Suppressor macrophage (primary cell): ENCODE data around the gene PSMA6.
"Not testable (repeated sequence)": the region's sequence is repeated elsewhere in the genome, so short reads cannot be mapped to it uniquely, and the experiment has no call there.

Experiments used
- DNase-seq, 4 experiments: peaks; one replicate each; pipeline ENCODE4 v3.0.0-alpha.2; 2020 to 2022

Gene PSMA6

DNA sequence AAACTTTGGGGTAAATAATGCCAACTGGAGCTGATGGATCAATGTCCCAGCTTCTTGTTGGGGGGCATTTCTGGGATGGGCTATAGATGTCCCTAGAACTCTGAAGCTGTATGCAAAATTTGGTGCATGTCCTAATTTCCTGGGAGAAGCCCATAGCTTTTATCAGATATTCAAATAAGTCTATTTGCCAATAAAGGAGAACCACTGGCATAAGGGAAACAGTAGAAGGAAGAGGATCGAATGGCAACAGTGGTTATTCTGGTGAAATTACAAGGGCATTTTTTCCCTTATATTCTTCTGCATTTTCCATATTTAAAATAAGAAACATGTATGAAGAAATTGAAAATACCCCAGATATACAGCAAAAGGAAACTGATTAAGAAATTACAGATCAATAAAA is 34.2 kb downstream of the PSMA6 start:
- DNase-seq: no peak

DNA sequence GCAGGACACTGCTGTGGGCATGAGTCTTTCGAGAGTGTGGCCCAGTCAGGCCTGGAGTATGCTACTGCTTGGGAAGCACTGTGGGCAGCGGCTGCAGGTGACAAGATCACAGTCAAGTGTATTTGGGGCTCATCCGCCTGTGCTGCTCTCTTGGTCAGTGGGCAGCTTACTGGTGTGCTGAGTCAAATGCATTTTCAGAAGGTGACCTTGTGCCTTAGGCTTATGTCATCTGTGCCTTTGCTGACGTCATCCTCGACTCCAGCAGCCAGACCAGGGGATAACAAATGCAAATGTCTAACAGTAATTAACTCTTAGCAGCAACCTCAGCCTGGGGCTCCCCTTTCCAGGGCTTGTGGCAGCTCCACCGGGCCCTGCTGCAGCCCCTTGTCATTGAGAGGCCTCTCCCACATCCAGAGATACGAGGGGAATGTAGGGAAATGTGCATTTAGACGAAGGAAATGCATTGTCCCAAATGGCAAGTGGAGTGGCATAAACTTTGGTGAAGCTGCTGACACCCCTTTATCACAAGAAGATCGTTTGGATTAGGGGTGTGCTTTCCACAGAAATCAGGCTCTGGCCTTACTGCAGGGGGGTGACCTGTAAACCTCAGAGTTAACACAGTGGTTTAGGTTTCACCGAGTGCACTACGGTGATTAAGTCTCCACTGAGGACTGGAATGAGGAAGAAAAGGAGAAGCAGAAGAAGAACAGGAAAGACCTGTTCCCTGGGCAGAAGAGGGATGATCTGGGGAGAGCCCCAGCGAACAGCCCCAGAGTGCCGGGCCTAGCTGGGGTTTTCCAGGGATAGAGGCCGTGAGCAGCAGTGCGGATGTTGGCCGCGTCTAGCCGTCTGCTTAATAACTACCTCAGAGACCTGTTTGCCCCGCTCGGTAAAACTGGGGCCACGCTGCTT is 39.7 kb downstream of the PSMA6 start:
- DNase-seq: peak; percentile 68 to 82 (median 75)

DNA sequence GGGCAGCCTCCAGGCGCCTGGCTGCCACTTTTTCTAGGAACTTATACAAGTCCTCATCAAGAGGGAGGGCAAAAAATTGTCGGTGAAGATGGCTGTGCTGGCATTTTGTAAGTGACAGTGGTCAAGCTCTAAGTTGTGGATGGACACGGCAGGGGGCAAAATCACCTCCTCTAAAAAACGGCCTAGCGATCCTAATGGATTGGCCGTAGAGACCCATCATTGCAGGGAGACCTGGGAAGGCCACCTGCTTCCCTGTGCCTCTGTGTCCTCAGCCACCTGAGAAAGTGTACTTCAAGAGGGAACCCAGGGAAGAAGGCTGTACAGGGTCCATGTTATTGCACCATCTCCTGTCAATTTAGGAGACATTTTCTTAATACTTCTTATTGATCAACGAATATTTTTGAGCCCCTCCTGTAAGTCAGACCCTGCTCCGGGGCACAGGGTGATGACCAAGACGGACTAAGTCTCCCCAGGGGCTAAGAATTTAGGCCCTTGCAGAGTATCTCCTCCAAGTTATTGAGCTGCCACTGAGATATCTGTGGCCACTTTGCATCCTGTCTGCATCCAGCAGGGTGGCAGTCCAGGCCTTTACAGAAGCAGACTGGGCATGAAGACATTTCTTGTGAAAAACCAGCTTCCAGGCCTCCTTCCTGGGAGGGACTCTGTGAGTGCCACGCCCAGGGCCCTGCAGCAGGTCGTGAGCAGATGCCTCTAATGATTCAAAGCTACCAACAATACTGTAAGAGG is 40.5 kb downstream of the PSMA6 start:
- peak; percentile 62 to 79 (median 76) for DNase-seq

DNA sequence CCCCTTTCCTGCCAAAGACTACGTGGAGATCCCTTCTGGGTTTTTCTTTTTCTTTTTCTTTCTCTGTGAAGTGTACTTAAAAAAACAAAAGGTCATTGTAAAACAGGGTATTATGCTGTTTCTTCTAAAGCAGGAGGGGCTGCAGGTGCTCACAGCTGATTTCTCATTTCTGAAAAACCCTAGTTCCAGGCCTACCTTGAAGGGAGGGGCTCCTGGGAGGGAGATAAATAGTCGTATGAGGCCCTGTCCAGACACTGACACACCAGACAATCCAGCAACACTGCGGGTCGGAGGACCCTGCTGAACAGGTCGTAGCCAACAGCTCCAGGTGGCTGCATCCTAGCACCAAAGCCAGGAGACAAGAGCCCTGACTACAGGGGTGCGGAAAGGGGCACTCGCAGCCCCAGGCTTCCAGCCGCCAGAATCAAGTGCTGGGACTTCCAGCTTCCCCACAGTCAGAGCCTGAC is 41.1 kb downstream of the PSMA6 start:
- DNase-seq: peak in 1 of 4 experiments; percentile 27

DNA sequence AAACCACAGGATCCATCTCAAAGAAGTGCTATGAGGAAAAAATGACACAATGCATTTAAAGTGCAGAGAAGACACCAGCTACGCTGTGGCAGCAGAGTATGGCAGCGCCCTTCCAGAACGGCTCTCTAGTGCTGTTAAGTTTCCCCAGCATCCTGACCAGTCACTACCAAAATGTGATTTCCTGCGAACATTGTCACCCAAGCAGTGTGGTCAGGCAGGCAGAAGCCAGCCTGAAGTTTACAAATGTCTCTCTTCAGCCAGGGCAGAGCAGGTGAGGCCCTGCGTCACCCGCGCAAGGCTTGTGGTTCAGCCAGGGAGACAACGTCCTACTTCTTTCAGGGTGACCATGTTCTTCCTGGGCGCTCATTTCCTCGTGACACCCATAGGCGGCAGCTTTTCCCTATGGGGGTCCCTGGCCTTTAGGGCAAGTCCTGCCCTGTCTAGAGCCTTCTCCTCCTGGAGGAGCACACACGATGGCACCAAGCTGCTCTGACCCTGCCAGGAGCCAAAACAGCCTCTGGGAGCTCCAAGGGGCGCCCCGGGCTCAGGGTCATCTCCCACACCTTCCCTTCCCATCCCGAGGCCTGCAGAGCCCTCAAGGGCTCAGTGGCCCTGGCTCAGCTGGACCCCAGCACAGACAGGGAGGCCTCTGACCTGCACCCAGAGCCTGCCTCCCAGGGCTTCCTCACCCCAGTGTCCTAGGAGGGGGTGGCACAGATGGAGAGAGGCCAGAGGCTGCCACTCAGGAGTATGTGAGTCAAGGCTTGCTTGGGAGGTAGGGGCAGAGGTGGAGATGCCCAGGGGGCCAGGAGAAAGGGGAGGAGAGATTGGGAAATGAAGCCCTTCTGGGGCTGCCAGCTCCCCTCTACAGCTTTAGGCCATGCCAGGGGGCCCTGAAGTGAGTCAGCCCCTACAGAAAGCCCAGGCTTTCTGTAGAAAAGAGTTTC is 41.9 kb downstream of the PSMA6 start:
- no peak for DNase-seq

DNA sequence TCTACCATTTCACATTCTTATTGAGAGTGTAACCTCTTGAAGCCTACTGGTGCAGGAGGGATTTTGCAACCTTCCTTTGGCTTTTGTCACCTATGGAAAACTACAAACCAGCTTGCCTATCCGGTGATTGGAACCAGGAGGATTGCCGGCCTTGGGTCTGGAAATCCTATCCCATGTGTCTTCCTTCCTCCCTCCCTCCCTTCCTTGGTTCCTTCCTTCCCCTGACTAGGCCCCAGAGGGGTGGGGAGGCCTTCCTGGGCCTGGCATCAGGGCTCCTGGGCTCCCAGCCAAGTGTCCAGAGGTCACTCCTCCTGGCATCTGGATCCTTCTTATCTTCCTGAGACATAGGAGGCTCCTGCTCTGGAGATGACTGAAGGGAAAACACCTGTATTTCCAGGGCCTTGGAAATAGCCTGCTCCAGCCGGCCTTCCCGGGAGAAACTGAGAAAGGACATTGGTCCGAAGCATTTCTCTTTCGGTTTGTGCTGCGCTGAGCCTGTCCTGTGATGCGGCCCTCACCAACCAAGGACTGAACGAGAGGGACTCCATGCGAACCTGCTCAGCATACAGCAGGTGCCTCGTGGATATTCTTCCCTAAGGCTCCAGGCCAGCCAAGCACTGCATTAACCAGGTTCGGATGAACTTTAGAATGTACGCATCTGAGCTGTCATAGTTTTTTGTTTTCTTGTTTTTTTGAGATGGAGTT is 43.4 kb downstream of the PSMA6 start:
- peak in 1 of 4 experiments; percentile 40 for DNase-seq

DNA sequence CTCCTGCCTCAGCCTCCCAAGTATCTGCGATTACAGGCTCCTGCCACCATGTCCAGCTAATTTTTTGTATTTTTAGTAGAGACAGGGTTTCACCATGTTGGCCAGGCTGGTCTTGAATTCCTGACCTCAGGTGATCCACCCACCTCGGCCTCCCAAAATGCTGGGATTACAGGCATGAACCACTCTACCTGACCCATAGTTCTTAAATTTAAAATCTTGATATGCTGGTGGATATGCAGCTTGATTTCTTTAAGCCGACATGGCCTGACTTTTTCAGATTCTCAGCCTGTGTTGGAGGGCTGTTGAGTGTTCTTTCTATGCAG is 44.0 kb downstream of the PSMA6 start:
- DNase-seq: not testable (repeated sequence)

DNA sequence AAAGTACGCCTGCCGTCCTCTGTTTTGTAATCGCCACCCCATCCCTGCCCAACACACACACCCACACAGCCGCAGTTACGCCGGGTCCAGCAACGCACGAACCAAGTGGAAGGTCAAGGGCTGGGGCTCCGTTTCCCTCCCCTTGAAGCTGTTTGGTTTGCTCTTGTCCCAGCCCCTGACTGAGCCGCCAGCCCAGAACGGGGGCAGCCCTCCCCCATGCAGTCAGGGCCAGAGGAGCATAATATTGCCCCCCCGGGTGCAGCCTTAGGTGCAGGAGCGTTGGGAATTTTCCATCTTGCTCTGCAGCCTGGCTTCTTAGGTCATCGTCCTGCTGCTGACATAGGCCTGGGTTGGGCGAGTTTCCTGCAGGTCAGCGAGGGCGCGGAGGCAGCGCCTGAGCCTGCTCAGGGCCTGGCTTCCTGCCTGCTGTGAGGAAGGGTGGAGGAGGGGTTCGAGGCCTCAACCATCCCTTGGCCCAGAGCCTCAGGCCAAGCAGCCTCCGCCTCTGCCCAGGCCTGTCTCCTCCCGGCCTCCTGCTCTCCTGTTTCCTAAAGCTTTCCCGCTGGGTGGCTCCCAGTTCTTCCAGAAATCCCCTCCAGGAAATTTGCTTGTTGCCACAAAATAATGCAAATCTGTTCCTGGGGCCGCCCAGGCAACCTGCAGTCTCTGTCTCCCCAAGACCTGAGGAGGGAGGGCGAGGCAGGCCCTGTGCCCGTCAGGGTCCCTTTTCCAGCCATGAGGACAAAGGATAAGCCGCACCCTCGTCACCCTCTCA is 44.5 kb downstream of the PSMA6 start:
- DNase-seq: peak; percentile 90 to 97 (median 94)

DNA sequence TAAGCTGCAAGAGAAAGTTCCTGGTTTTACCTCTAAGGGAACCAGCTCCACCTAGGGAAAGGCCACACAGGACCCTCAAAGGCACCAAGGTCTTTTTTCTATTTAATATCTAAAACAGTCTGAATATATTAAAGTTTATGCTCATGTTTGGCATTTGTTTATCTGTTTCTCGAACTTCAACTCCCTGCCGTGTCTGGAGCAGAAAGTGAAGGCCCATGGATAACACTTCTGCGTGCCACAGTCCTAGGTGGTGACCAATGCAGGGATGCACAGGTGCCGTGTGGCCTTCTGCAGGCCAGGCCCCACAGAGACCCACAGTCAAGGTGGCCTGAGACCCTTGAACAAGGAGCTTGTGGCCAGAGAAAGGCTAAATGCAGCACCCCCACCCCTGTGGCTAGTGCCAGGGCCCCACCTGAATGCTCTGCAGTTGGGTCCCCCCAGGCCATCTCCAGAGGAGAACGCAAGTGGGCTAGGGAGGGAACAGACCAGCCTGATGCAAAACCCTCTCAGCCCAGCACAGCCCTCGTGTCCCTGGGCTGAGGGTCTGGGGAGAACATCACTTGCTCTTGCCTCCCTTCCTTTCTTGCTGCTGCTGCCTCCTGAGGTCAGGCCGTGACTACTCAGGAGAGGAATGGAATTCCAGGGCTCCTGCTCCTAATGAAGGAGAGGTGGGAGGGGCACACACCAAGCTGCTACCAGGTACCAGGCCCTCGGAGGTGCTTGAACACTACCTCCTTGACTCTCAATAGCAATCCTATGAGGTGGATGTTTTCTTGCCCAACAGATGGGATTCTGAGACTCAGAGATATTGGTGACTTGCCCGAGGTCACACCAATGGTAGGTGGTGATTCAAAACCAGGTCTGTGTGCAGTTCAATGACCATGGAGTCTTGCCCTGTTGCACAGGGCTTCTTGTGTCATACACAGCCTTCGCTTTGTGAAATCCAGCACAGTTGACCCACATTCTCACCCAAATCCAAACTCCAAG is 45.4 kb downstream of the PSMA6 start:
- no peak for DNase-seq

DNA sequence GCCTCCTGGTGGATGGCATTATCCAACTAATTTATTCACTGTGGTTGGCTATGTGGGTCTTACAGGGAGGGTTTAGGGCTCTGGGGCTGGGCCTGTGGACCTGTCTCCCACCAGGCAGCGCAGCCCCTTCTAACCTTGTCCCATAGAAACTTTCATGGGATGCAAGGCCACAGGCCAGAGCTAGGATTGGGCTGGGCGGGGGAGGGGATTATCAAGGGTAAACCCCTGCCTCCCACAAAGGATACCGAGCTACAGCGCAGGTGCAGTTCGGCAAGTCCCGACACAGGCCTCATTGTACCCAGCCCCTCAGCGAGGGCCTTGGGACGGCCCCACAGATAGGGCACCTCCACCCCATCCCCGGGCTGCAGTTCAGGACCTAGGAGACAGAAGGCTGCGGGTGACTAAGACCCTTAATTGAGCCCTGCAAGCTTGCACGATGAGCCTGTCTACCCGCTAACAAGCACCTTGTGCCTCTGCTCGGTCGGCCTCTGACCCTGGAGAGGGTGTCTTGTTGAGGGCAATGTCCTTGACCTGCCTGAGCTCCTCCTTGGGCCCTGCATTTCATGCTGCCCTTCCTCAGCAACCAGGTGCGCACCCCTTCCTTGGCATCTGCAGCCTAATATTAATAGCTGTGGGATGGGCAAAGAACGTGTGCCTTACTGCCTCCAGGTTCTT is 46.7 kb downstream of the PSMA6 start:
- no peak for DNase-seq

DNA sequence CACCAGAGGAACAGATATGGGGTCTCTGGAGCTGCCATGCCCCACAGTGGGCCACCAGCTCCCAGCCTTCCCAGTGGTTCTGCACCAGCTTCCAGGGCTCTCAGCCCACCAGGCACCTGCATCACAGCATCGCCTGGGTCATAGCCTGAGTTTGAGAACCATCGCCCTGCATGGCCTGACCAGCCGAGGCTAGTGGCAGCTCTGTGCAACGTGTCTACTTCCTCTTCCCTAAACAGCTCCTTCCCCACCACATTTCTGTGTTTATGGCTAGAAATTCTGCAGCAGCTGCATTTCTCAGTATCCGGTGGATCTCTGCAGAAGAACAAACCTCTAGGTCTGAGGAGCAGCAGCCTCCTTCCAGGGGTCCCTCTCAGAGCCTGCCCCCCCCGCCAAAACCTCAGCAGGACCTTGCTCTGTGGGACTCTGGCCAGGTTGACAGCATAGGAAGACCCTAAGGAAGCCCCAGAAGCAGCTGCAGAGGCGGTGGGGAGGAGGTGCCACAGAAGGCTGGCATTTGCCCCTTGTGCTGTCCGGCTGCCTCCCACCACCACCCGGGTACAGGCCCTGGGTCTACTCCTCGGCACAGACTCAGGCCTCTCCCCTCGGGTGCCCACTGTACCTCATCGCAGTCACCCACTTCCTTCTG is 47.7 kb downstream of the PSMA6 start:
- peak; percentile 85 to 93 (median 90) for DNase-seq

DNA sequence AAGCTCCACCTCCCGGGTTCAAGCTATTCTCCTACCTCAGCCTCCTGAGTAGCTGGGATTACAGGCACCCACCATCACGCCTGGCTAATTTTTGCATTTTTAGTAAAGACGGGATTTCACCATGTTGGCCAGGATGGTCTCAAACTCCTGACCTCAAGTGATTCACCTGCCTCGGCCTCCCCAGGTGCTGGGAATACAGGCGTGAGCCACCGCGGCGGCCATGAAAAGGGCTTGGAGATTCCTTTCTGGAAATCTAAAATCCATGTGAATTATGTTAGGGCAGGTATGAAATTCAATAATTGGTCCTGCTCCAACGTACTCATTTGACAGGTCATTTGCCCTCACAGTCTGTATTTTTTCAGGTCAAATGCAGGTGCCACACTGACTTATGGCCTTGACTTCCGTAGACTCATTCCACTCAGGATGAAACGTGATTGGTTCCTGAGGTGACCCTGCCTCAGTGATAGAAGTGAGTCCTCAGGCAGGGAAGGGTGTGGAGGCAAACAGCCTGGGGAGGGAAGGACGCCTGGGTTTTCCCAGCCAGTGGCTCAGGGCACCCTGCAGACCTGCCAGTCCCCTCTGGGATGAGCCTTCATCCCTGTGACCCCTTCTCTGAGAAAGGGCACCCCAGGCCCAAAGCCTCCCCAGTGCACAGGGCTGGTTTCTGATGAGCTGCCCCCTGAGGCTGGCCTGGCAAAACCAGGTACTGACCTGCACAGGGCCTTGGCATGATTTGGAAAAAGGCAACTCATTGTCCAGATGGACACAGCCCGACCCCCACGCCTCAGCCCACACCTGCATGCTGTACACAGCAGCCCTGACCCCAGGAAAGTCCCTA is 48.7 kb downstream of the PSMA6 start:
- DNase-seq: no peak

DNA sequence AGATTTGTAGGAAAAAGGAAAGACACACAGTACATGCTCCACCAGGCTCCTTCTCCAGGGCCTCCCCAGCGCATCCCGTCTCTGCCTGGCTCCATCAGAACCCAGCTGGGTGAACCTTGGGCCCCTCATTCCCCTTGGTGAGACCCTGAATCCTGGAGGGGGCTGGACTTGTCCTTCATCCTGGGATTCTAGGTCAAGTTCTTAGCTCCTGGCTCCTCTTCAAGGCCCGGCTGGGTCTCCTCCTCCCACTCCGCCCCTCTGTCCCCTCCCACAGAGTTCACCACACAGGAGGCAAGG is 49.2 kb downstream of the PSMA6 start:
- DNase-seq: no peak

DNA sequence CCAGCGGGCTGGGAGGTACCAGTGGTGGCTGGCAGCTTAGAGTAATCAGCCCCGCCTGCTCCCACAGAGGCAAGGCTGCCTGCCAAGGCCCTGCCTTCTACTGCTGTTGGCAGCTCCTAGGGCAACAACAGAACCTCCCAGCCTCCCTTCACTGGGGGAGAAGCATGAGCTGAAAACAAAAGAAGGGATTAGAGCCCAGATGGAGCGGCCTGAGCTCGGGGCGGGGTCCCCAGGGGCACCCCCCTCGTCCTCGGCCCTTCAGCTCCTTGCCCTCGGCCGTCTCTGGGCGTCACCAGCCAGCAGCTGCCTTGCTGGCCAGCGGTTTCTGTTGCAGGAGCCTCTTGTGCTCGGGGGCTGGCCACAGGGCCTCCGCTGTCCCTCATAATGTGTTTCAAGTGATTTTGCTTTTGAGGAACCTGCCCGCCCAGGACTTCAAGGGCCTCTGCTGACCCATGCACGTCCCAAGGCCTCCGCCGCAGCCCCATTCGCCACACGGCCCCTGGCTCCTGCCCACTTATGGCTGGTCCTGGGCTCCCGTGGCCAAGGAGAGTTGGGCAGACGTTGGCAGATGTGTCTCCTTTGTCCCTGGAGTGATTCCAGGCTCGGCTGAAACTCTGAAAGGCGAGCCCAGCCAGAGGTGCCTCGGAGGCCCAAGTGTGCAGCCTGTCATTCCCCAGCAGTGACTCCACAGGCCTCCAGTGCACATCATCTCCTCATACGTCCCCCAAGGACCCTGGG is 49.7 kb downstream of the PSMA6 start:
- DNase-seq: peak; percentile 86 to 94 (median 90)

DNA sequence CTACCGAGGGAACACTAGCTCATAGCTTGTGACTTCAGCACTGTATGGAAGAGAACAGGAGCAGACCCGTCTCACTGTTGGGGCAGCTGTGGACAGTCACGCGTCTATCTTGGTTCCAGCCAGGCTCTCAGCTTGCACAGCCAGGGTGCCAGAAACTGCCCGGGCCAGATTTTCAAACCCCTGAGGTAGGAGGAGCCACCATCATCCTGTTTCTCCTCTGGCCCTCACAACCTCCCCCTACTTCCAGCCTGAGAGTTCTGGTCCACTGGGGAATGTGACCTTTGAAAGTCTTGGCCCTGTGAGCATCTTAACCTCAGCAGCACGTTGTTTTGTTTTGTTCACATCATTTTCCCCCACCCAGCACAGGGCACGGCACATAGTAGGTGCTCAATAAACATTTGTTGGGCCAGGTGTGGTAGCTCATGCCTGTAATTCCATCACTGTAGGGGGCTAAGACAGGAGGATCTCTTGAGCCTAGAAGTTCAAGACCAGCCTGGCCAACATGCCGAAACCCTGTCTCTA is 50.4 kb downstream of the PSMA6 start:
- DNase-seq: no peak

DNA sequence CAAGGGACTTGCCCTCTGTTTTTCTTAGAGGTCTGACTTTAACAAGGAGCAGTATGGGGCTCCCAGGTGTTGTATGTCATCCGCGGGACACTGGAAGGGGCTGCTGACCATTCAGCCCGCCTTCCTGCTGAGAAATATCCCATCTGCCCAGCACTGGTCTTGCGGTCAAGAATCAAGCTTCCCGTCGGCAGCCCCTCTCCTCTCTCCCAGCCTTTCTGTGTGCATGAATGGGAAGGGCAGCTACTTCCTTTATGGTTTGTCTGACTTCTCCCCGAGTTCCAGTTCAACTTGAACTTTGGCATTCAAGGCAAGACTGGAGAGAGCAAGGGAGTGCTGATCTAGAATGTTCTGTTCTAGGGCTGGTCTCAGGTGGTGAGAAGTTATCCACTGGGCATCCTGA is 51.5 kb downstream of the PSMA6 start:
- DNase-seq: peak in 2 of 4 experiments; percentile 34 to 35
